Type B pancreatic cell (in vitro differentiated cells): Measurements from ENCODE around the gene POU2AF1. TPM values are rescaled to one million over a fixed set of nuclear protein-coding genes. Genes with fewer than 3 reads are reported as not detected.

Experiments
- DNase-seq: peaks from one replicate; pipeline ENCODE4 v3.0.0; 2021; ENCODE audit warnings: mixed read lengths; ENCODE audit not compliant: unreplicated experiment; ENCODE audit errors: extremely low spot score
- H3K27ac Mint-ChIP-seq: 2 replicates; pipeline ENCODE4 v1.8.0; 2021; ENCODE audit warnings: mild to moderate bottlenecking, mixed read lengths
- H3K27me3 Mint-ChIP-seq: 2 replicates; pipeline ENCODE4 v1.8.0; 2021; ENCODE audit warnings: mixed read lengths
- H3K36me3 Mint-ChIP-seq: 2 replicates; pipeline ENCODE4 v1.8.0; 2021; ENCODE audit warnings: mixed read lengths
- H3K4me1 Mint-ChIP-seq: one replicate; pipeline ENCODE4 v1.8.0; 2021; ENCODE audit warnings: mixed read lengths; ENCODE audit not compliant: unreplicated experiment
- H3K4me3 Mint-ChIP-seq: 2 replicates; pipeline ENCODE4 v1.8.0; 2021; ENCODE audit warnings: mild to moderate bottlenecking, mixed read lengths
- H3K9me3 Mint-ChIP-seq: 2 replicates; pipeline ENCODE4 v1.8.0; 2021; ENCODE audit warnings: mixed read lengths
- total RNA-seq: library from RNA; stranded (reverse); gene quantifications from 2 replicates; pipeline ENCODE4 v1.2.1, GENCODE V29; 2021; ENCODE audit warnings: low replicate concordance
- TF ChIP-seq, protein P1 (sequence below): fragments of 200-600 bp; sonication (generic); conservative IDR thresholded peaks from 2 replicates; pipeline ENCODE4 v1.5.0; 2021; ENCODE audit warnings: antibody characterized with exemption, mild to moderate bottlenecking

Gene POU2AF1
- total RNA-seq, 1 donor from 2014 or later, result 0.24 TPM

DNA sequence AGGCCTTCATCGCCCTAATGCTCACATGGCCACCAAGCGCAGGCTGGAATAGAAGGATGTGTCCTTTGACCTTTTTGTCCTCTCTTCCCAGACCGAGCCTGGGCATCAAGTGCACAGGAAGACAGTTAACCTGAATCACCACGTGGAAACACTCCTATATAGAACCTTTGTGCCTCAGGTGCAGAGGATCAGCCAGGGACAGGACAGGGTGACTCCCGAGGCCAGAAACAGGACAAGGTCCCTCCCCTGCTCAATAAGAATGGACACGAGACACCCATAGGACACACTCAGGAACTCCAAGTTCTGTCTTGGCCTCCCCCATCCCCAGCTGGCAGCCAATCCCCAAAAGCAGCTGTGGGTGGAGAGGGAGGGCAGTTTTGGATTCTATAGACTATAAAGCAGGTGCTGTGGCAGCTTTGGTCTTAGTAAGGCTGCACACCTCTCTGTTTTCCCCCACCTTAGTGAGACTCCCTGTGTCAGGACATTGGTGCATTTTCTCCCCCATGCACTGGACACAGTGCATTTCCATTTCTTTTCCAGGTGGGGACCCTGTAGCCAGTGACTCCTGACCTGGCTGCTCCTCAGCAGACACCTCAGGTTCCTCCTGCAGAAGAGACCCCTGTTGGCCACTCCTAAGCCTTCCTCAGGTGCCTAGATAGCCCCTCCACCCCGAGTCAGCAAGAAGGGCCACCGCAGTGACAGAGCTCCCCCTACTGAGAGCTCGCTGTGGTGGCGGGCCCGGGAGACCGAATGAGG is 43.6 kb upstream of the POU2AF1 start:
- TF ChIP-seq, protein P1, sequence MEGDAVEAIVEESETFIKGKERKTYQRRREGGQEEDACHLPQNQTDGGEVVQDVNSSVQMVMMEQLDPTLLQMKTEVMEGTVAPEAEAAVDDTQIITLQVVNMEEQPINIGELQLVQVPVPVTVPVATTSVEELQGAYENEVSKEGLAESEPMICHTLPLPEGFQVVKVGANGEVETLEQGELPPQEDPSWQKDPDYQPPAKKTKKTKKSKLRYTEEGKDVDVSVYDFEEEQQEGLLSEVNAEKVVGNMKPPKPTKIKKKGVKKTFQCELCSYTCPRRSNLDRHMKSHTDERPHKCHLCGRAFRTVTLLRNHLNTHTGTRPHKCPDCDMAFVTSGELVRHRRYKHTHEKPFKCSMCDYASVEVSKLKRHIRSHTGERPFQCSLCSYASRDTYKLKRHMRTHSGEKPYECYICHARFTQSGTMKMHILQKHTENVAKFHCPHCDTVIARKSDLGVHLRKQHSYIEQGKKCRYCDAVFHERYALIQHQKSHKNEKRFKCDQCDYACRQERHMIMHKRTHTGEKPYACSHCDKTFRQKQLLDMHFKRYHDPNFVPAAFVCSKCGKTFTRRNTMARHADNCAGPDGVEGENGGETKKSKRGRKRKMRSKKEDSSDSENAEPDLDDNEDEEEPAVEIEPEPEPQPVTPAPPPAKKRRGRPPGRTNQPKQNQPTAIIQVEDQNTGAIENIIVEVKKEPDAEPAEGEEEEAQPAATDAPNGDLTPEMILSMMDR, result peak; percentile 73

DNA sequence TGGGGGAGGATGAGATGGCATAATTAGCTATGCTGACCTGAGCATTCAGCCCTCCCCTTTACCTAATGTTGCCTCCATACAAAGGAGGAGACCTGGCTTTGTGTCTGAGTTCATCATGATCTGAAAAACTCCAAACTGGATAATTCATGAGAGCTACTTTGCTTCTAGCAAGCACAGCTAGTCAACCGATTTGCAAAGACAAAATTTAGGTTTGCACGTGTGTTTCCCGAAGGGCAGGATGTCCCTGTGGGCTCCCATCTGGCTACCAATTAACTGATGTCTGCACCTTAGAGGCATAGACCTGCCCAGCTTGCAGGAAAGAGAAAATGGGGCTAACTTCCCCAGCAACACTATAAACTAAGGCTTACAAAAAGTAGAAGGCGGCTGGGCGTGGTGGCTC is 42.2 kb upstream of the POU2AF1 start:
- peaks cover 13% of the 10 kb centered on the region for H3K4me1 Mint-ChIP-seq
- DNase-seq, result no peak
- peaks cover 9% of the 10 kb centered on the region for H3K9me3 Mint-ChIP-seq
- no peak overlapping the region for H3K27ac Mint-ChIP-seq
- H3K4me3 Mint-ChIP-seq, result no peak overlapping the region
- TF ChIP-seq, protein P1, result no peak
- no peaks in the 10 kb centered on the region for H3K36me3 Mint-ChIP-seq
- peaks cover 3% of the 10 kb centered on the region for H3K27me3 Mint-ChIP-seq

More for the DNA sequence above, 43.6 kb upstream of the POU2AF1 start:
- Mint-ChIP-seq H3K9me3 (peaks cover 9% of the 10 kb centered on the region), H3K27me3 (peaks cover 3% of the 10 kb centered on the region), H3K36me3 (no peaks in the 10 kb centered on the region), H3K4me1 (peaks cover 17% of the 10 kb centered on the region), H3K27ac (no peak overlapping the region), H3K4me3 (no peak overlapping the region)
- DNase-seq, result no peak

DNA sequence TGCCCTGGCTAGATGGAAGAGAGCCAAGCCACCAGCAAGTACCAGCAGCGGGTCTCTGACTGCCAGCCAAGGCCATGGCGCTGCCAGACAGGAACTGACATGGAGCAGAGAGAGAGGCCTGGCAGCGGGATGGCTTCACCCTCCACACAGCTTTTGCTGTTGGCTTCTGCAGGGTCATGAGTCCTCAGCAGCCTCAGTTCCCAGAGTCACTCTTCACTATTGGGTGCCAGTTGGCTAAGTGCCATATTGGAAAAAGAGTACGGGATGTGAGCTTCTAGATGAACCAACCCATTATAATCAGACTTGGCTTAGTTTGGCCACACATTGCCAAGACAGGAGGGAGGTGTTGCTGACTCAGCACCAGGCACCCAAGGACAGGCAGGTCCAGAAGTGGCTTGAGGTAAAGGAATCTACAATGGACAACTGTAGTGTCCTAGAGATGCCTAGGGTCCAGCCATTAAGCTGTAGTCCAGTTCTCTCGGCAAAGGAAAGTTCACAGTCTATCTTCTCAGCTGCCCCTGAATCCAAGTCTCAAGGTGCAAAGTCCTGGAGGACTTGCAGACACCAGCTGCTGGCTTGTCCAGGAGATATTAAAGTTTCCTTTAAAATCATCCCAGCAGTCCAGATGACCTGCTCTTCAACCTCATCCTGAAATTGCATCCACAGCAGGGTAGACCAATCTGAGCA is 40.7 kb upstream of the POU2AF1 start:
- no peak overlapping the region for H3K4me3 Mint-ChIP-seq
- DNase-seq, result no peak
- H3K27ac Mint-ChIP-seq, result no peak overlapping the region
- H3K4me1 Mint-ChIP-seq, result peaks cover 12% of the 10 kb centered on the region
- TF ChIP-seq, protein P1, result no peak
- H3K27me3 Mint-ChIP-seq, result peaks cover 3% of the 10 kb centered on the region
- H3K36me3 Mint-ChIP-seq, result no peaks in the 10 kb centered on the region
- H3K9me3 Mint-ChIP-seq, result peaks cover under 1% of the 10 kb centered on the region

DNA sequence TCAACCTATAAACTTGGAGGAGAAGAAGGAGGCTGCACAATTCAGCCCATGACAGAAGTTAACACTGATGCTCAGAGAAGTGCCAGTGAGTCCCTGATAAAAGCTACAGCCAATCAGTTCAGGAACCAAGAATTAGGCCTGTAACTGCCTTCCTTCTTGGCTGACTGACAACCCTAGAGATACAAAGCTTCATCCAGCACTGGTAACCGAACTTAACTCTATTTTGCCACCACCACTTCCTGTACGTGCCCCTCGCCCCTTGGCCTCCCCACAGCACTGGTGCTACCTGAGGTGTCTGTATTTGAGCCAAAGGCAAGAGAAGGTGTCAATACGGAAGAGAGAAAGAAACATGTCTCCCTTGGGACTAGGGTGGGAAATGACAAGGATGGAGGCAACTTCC is 40.1 kb upstream of the POU2AF1 start:
- Mint-ChIP-seq H3K27me3 (peaks cover 3% of the 10 kb centered on the region), H3K9me3 (no peaks in the 10 kb centered on the region), H3K4me1 (peaks cover 18% of the 10 kb centered on the region), H3K36me3 (no peaks in the 10 kb centered on the region), H3K4me3 (no peak overlapping the region), H3K27ac (no peak overlapping the region)
- DNase-seq, result no peak
- TF ChIP-seq, protein P1, result no peak

DNA sequence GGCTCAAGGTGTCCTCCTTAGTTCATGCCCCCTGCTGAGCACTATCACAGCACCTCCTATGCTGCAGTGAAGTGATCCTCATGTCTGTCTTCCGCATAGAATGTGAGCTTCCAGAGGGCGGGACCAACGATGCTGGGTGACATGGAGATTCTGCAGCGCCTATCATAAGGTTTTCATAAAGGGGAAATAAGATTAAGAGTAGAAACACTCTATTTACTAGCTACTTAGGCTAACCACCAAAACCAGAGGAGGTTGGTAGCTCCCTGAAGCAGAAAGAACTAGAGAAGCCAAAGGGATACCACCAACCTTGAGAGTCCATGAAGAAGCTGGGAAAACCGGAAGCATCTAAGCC is 39.3 kb upstream of the POU2AF1 start:
- no peak for DNase-seq

More for the DNA sequence above, 39.3 kb upstream of the POU2AF1 start:
- Mint-ChIP-seq H3K4me1 (peaks cover 18% of the 10 kb centered on the region), H3K27ac (no peak overlapping the region), H3K27me3 (peaks cover 3% of the 10 kb centered on the region), H3K4me3 (no peak overlapping the region), H3K36me3 (no peaks in the 10 kb centered on the region), H3K9me3 (no peaks in the 10 kb centered on the region)
- TF ChIP-seq, protein P1, result no peak
